NT2/D1 (cell line): ENCODE measurements around the gene C1QTNF3.

ENCODE experiments used
- DNase-seq: peaks from one replicate; pipeline ENCODE4 v3.0.0-alpha.2; 2011; ENCODE audit warnings: low read depth, low spot score
- H3K27me3 ChIP-seq: 2 replicates; pipeline ENCODE4 v1.6.0; 2011; ENCODE audit warnings: mild to moderate bottlenecking; ENCODE audit not compliant: insufficient read length, insufficient read depth
- H3K36me3 ChIP-seq: 2 replicates; pipeline ENCODE4 v1.6.1; 2011; ENCODE audit warnings: mild to moderate bottlenecking, low read length, mixed read lengths; ENCODE audit not compliant: insufficient read depth, insufficient read length
- H3K4me1 ChIP-seq: 2 replicates; pipeline ENCODE4 v1.5.1; 2011; ENCODE audit not compliant: insufficient read depth, insufficient read length
- H3K4me3 ChIP-seq: 2 replicates; pipeline ENCODE4 v1.5.1; 2011; ENCODE audit warnings: low read depth; ENCODE audit not compliant: insufficient read length
- H3K9ac ChIP-seq: 2 replicates; pipeline ENCODE4 v1.6.0; 2011; ENCODE audit warnings: low read depth; ENCODE audit not compliant: insufficient read length
- H3K9me3 ChIP-seq: 2 replicates; pipeline ENCODE4 v1.5.1; 2011; ENCODE audit warnings: mild to moderate bottlenecking, low read length; ENCODE audit not compliant: insufficient read depth
- SUZ12 ChIP-seq: IDR thresholded peaks from 2 replicates; pipeline ENCODE4 v1.6.1; 2011; ENCODE audit not compliant: insufficient read length, insufficient read depth; ENCODE audit errors: extremely low read depth
- YY1 ChIP-seq: IDR thresholded peaks from 2 replicates; pipeline ENCODE4 v1.6.1; 2011; ENCODE audit not compliant: insufficient read length, insufficient read depth
- ZNF274 ChIP-seq: IDR thresholded peaks from 2 replicates; pipeline ENCODE4 v1.6.1; 2011; ENCODE audit warnings: mild to moderate bottlenecking, low read depth, low read length

The C1QTNF3 gene

GRCh38 chr5:33973271-33973670 lies 69.7 kb downstream of the C1QTNF3 start:
- no peaks in the 10 kb centered on the region for H3K9me3 ChIP-seq
- H3K36me3 ChIP-seq = no peaks in the 10 kb centered on the region
- no peak overlapping the region for H3K9ac ChIP-seq
- no peaks in the 10 kb centered on the region for H3K4me1 ChIP-seq
- no peak for DNase-seq
- H3K27me3 ChIP-seq = no peaks in the 10 kb centered on the region
- TF ChIP-seq SUZ12 (no peak), YY1 (no peak)
- H3K4me3 ChIP-seq = no peak overlapping the region

GRCh38 chr5:33969572-33970452 lies 73.2 kb downstream of the C1QTNF3 start:
- no peak overlapping the region for H3K4me3 ChIP-seq
- DNase-seq = no peak

GRCh38 chr5:33968211-33969005 lies 74.6 kb downstream of the C1QTNF3 start:
- no peak for DNase-seq
- Histone ChIP-seq H3K9ac (no peak overlapping the region), H3K27me3 (no peaks in the 10 kb centered on the region), H3K36me3 (no peaks in the 10 kb centered on the region), H3K4me1 (no peaks in the 10 kb centered on the region), H3K9me3 (no peaks in the 10 kb centered on the region), H3K4me3 (no peak overlapping the region)
- no peak for TF ChIP-seq YY1
- no peak for TF ChIP-seq SUZ12
- no peak for TF ChIP-seq ZNF274

More at GRCh38 chr5:33969572-33970452, 73.2 kb downstream of the C1QTNF3 start:
- Histone ChIP-seq H3K27me3 (no peaks in the 10 kb centered on the region), H3K9me3 (no peaks in the 10 kb centered on the region), H3K9ac (no peak overlapping the region), H3K4me1 (no peaks in the 10 kb centered on the region), H3K36me3 (no peaks in the 10 kb centered on the region)
- TF ChIP-seq ZNF274 (no peak), SUZ12 (no peak)
